Peyer's patch (tissue), 4 donors: ENCODE measurements around the gene TTK. TPM values are rescaled to one million over a fixed set of nuclear protein-coding genes. Genes with fewer than 3 reads are reported as not detected.

Source experiments
- DNase-seq, 3 donors: peaks; one replicate each; pipeline ENCODE4 v3.0.0-alpha.2; 2017 to 2019
- H3K27ac ChIP-seq, 4 donors: fragments of 200-600 bp; sonication (generic); one replicate each; pipeline ENCODE4 v1.5.1; 2016 to 2019
- H3K27me3 ChIP-seq, 2 donors: fragments of 200-600 bp; sonication (generic); one replicate each; pipeline ENCODE4 v1.5.1; 2019
- H3K36me3 ChIP-seq, 3 donors: fragments of 200-600 bp; sonication (generic); one replicate each; pipeline ENCODE4 v1.5.1; 2016 to 2019
- H3K4me1 ChIP-seq, 4 donors: fragments of 200-600 bp; sonication (generic); one replicate each; pipeline ENCODE4 v1.5.1; 2016 to 2019
- H3K4me3 ChIP-seq, 4 donors: fragments of 200-600 bp; sonication (generic); 1 replicate in 3 of 4; 2 replicates in 1 of 4; pipeline ENCODE4 v1.5.1; 2016 to 2019; ENCODE audit warnings: mild to moderate bottlenecking in 1 of 4
- H3K9me3 ChIP-seq, 4 donors: fragments of 200-600 bp; sonication (generic); one replicate each; pipeline ENCODE4 v1.5.1; 2016 to 2019; ENCODE audit warnings: mild to moderate bottlenecking in 1 of 4
- POLR2A ChIP-seq, 2 donors: fragments of 450-650 bp; IDR thresholded peaks; one replicate each; pipeline ENCODE4 v1.5.1; 2017; ENCODE audit warnings: antibody characterized with exemption in 2 of 2, mild to moderate bottlenecking in 2 of 2, moderate library complexity in 2 of 2
- total RNA-seq, 4 donors: library from RNA; depleted of rRNA; stranded (reverse); fragments of >200 nt; gene quantifications; one replicate each; pipeline ENCODE4 v1.1.0, GENCODE V29; 2016
- TF ChIP-seq, protein P1 (sequence below), 6 experiments: fragments of 450-650 bp in 4 of 6; fragments of 200-600 bp in 2 of 6; sonication (generic) in 1 of 6; IDR thresholded peaks; one replicate each; pipeline ENCODE4 v1.5.1; 2017 to 2019; ENCODE audit warnings: antibody characterized with exemption in 6 of 6, mild to moderate bottlenecking in 3 of 6, moderate library complexity in 1 of 6

The TTK gene
- total RNA-seq, 4 donors from 2014 or later, result 0.94 to 5.9 (median 4.1) TPM

GRCh38 chr6:80077067-80077466, 72.6 kb downstream of the TTK start:
- Histone ChIP-seq H3K9me3 (no peaks in the 10 kb centered on the region), H3K4me3 (no peak overlapping the region), H3K27ac (no peak overlapping the region), H3K36me3 (no peaks in the 10 kb centered on the region), H3K4me1 (no peaks in the 10 kb centered on the region), H3K27me3 (no peaks in the 10 kb centered on the region)
- DNase-seq, result no peak
- TF ChIP-seq, protein P1, sequence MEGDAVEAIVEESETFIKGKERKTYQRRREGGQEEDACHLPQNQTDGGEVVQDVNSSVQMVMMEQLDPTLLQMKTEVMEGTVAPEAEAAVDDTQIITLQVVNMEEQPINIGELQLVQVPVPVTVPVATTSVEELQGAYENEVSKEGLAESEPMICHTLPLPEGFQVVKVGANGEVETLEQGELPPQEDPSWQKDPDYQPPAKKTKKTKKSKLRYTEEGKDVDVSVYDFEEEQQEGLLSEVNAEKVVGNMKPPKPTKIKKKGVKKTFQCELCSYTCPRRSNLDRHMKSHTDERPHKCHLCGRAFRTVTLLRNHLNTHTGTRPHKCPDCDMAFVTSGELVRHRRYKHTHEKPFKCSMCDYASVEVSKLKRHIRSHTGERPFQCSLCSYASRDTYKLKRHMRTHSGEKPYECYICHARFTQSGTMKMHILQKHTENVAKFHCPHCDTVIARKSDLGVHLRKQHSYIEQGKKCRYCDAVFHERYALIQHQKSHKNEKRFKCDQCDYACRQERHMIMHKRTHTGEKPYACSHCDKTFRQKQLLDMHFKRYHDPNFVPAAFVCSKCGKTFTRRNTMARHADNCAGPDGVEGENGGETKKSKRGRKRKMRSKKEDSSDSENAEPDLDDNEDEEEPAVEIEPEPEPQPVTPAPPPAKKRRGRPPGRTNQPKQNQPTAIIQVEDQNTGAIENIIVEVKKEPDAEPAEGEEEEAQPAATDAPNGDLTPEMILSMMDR (IDR thresholded peaks at IDR 0.05), result no peak
- TF ChIP-seq POLR2A (IDR thresholded peaks at IDR 0.05), result no peak

DNA sequence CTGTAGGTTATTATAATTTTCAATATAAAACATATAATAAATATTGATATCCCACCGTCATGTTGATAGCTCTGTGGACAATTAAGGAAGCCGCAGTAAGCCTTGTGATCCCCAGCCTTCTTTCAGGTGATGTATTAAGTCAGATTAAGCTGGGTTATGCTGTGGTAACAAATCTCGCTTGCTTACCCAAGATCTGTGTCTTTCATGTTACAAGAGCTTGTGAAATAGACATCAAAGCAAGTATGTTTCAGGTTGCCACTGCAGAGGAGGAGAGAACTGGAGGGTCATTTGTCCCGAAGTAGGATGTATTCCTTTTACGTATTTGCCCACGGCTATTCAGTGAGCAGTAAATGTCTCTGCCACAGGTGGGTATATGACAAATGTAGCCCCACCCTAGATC, 84.2 kb downstream of the TTK start:
- H3K9me3 ChIP-seq, result no peaks in the 10 kb centered on the region
- no peaks in the 10 kb centered on the region for H3K27me3 ChIP-seq
- no peaks in the 10 kb centered on the region for H3K36me3 ChIP-seq
- TF ChIP-seq, protein P1 (IDR thresholded peaks at IDR 0.05), result no peak
- TF ChIP-seq POLR2A (IDR thresholded peaks at IDR 0.05), result no peak
- no peak overlapping the region for H3K27ac ChIP-seq
- no peaks in the 10 kb centered on the region for H3K4me1 ChIP-seq
- no peak for DNase-seq
- H3K4me3 ChIP-seq, result no peak overlapping the region

- H3K9me3 ChIP-seq, result no peaks in the 10 kb centered on the region
- H3K27ac ChIP-seq, result no peak overlapping the region
- no peak overlapping the region for H3K4me3 ChIP-seq
- no peak for TF ChIP-seq POLR2A (IDR thresholded peaks at IDR 0.05)
- TF ChIP-seq, protein P1 (IDR thresholded peaks at IDR 0.05), result no peak
- no peaks in the 10 kb centered on the region for H3K36me3 ChIP-seq
- no peaks in the 10 kb centered on the region for H3K27me3 ChIP-seq
- H3K4me1 ChIP-seq, result no peaks in the 10 kb centered on the region
- no peak for DNase-seq
Measured at GRCh38 chr6:80091506-80091905, 87.1 kb downstream of the TTK start.

Other genes with a start within 250 kb of the TTK start
- gene ELOVL4, start 57.1 kb upstream of the TTK start, total RNA-seq, result 1 to 10 TPM in 1 of 4 donors, under 1 TPM in 2, not detected in 1; 0.67 to 1.1 (median 0.85) TPM
- gene BCKDHB, start 102.0 kb downstream of the TTK start, total RNA-seq, result 10 to 100 TPM; 13.3 to 31.8 (median 20.1) TPM